Keratinocyte (primary cell): ENCODE results near the gene GRAMD1B.

Experiments used
- EZH2 ChIP-seq: IDR thresholded peaks from one replicate; pipeline ENCODE4 v1.6.1; 2012; ENCODE audit warnings: inconsistent platforms, mild to moderate bottlenecking, low read length, moderate library complexity
- TF ChIP-seq, protein P1 (sequence below), 3 experiments: IDR thresholded peaks in 1 of 3; conservative IDR thresholded peaks in 1 of 3; optimal IDR thresholded peaks in 1 of 3; 2 replicates in 2 of 3; 3 replicates in 1 of 3; pipeline versions ENCODE3 to v1.5.1; 2011; ENCODE audit warnings: low read length in 3 of 3, mild to moderate bottlenecking in 3 of 3, moderate library complexity in 2 of 3, control low read depth in 1 of 3, inconsistent platforms in 1 of 3; ENCODE audit not compliant: insufficient read depth in 2 of 3; ENCODE audit errors: extremely low read depth in 1 of 3

DNA sequence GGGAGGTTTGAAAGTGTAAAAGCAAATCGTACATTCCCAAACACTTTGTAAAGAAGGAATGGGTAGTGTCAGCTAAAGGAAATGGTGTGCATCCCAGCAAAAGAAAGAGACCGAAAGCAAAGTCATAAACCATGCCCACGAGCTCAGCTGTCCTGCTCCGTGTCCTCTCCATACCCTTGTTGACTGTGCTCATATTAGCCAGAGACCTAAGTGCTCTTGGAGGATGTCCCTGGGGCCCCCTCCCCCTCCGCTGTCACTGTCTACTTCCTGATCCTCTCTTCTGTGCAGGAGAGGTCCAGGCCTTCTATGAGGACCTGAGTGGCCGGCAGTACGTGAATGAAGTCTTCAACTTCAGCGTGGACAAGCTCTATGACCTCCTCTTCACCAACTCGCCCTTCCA is 178.3 kb downstream of the GRAMD1B start:
- TF ChIP-seq, protein P1, sequence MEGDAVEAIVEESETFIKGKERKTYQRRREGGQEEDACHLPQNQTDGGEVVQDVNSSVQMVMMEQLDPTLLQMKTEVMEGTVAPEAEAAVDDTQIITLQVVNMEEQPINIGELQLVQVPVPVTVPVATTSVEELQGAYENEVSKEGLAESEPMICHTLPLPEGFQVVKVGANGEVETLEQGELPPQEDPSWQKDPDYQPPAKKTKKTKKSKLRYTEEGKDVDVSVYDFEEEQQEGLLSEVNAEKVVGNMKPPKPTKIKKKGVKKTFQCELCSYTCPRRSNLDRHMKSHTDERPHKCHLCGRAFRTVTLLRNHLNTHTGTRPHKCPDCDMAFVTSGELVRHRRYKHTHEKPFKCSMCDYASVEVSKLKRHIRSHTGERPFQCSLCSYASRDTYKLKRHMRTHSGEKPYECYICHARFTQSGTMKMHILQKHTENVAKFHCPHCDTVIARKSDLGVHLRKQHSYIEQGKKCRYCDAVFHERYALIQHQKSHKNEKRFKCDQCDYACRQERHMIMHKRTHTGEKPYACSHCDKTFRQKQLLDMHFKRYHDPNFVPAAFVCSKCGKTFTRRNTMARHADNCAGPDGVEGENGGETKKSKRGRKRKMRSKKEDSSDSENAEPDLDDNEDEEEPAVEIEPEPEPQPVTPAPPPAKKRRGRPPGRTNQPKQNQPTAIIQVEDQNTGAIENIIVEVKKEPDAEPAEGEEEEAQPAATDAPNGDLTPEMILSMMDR (optimal IDR thresholded peaks at IDR 0.05 in 1 of 3, IDR thresholded peaks at IDR 0.05 in 1 of 3, conservative IDR thresholded peaks at IDR 0.05 in 1 of 3; ENCODE audit: extremely low read depth in 1 of 3, insufficient read depth in 2 of 3, low read length in 3 of 3): no peak
- no peak for TF ChIP-seq EZH2
